Upper lobe of right lung (tissue), 1 donor: ENCODE data around the gene CHRNB2. TPM values are rescaled to one million over a fixed set of nuclear protein-coding genes. Genes with fewer than 3 reads are reported as not detected.

ENCODE experiments used
- ATAC-seq: fragments of 200-7000 bp; cut with Tn5 transposase; one replicate; pipeline ENCODE4 v1.9.1; 2020; ENCODE audit warnings: mild to moderate bottlenecking, moderate library complexity
- DNase-seq: peaks from one replicate; pipeline ENCODE4 v3.0.0-alpha.2; 2020
- H3K27ac ChIP-seq: fragments of 200-600 bp; one replicate; pipeline ENCODE4 v1.8.0; 2022
- H3K27me3 ChIP-seq: fragments of 200-600 bp; one replicate; pipeline ENCODE4 v1.8.0; 2022; ENCODE audit warnings: mild to moderate bottlenecking
- H3K36me3 ChIP-seq: fragments of 200-600 bp; one replicate; pipeline ENCODE4 v1.8.0; 2022
- H3K4me1 ChIP-seq: fragments of 200-600 bp; one replicate; pipeline ENCODE4 v1.8.0; 2022
- H3K4me3 ChIP-seq: fragments of 200-600 bp; one replicate; pipeline ENCODE4 v1.8.0; 2022; ENCODE audit warnings: mild to moderate bottlenecking
- H3K9me3 ChIP-seq: fragments of 200-600 bp; one replicate; pipeline ENCODE4 v1.8.0; 2022
- CTCF ChIP-seq: fragments of 200-600 bp; IDR thresholded peaks from one replicate; pipeline ENCODE4 v1.8.0; 2022; ENCODE audit warnings: antibody characterized with exemption
- intact Hi-C: fragments of 100-400 bp; cut with DNase I; formaldehyde crosslinking; loops from one replicate; pipeline ENCODE4 v1.11.0; 2022
- total RNA-seq: library from RNA; stranded (reverse); fragmentation: NEBNext Ultra II Directional; extraction: Animal tissue kit (Norgen Biotek cat#: 25700); gene quantifications from one replicate; pipeline ENCODE4 v1.2.1, GENCODE V29; 2021
- donor health status: DM: no; HTN: yes; CAD: no; lungs with severe emphysema.

CHRNB2 gene
- total RNA-seq, 1 donor from 2014 or later, result not detected

GRCh38 chr1:154626456-154627256, 59.1 kb downstream of the CHRNB2 start:
- no peaks in the 10 kb centered on the region for H3K9me3 ChIP-seq
- peak overlapping the region; percentile 96 for H3K4me3 ChIP-seq
- peak; percentile 7 for ATAC-seq
- H3K27me3 ChIP-seq, result no peaks in the 10 kb centered on the region
- intact Hi-C loops, result no loop called here
- TF ChIP-seq CTCF, result no peak
- peaks cover 11% of the 10 kb centered on the region for H3K4me1 ChIP-seq
- DNase-seq, result no peak
- H3K36me3 ChIP-seq, result no peaks in the 10 kb centered on the region
- peak overlapping the region; percentile 93 for H3K27ac ChIP-seq

- Histone ChIP-seq H3K4me3 (peak overlapping the region; percentile 96), H3K27me3 (no peaks in the 10 kb centered on the region), H3K36me3 (no peaks in the 10 kb centered on the region), H3K4me1 (peaks cover 11% of the 10 kb centered on the region), H3K27ac (peak overlapping the region; percentile 93), H3K9me3 (no peaks in the 10 kb centered on the region)
- peak; percentile 88 for ATAC-seq
- no peak for TF ChIP-seq CTCF
- intact Hi-C loops, result no loop called here
- peak; percentile 95 for DNase-seq
These were observed 59.9 kb downstream of the CHRNB2 start for GRCh38 chr1:154627257-154628120.

- Histone ChIP-seq H3K27ac (peak overlapping the region; percentile 93), H3K4me1 (peaks cover 11% of the 10 kb centered on the region), H3K4me3 (peak overlapping the region; percentile 96), H3K36me3 (no peaks in the 10 kb centered on the region), H3K27me3 (peaks cover 3% of the 10 kb centered on the region), H3K9me3 (no peaks in the 10 kb centered on the region)
- DNase-seq, result no peak
- intact Hi-C loops, result no loop called here
- no peak for TF ChIP-seq CTCF
- ATAC-seq, result peak; percentile 20
These were observed 60.5 kb downstream of the CHRNB2 start for GRCh38 chr1:154628121-154628405.

GRCh38 chr1:154629061-154629674, 61.6 kb downstream of the CHRNB2 start:
- Histone ChIP-seq H3K27ac (no peak overlapping the region), H3K4me3 (no peak overlapping the region), H3K9me3 (no peaks in the 10 kb centered on the region), H3K27me3 (peaks cover 4% of the 10 kb centered on the region), H3K4me1 (peaks cover 11% of the 10 kb centered on the region), H3K36me3 (no peaks in the 10 kb centered on the region)
- DNase-seq (no peak), ATAC-seq (no peak)
- no peak for TF ChIP-seq CTCF
- intact Hi-C loops, result no loop called here

Other genes starting within 250 kb of the CHRNB2 start
- gene AQP10, start 246.7 kb upstream of the CHRNB2 start, total RNA-seq, result 0.64 TPM
- gene ATP8B2, start 242.3 kb upstream of the CHRNB2 start, total RNA-seq, result 35.2 TPM
- gene IL6R, start 162.4 kb upstream of the CHRNB2 start, total RNA-seq, result 60.2 TPM
- gene TDRD10, start 65.6 kb upstream of the CHRNB2 start, total RNA-seq, result 21.7 TPM
- gene SHE, start 65.4 kb upstream of the CHRNB2 start, total RNA-seq, result 48.3 TPM
- gene UBE2Q1, start 9.1 kb upstream of the CHRNB2 start, total RNA-seq, result 93.5 TPM
- gene ADAR, start 40.4 kb downstream of the CHRNB2 start, total RNA-seq, result 205 TPM